WTC11 (cell line): Measurements from ENCODE around the gene CCDC12. TPM values are rescaled to one million over a fixed set of nuclear protein-coding genes. Genes with fewer than 3 reads are reported as not detected.

Experiments
- ATAC-seq: fragments of 200-7000 bp; cut with Tn5 transposase; 2 replicates; pipeline ENCODE4 v1.10.0; 2021; ENCODE audit warnings: mild to moderate bottlenecking, moderate library complexity
- CTCF ChIA-PET: fragments of 300-600 bp; sonication (Branson Sonifier 250); formaldehyde crosslinking; loops from one replicate; lab custom pipeline; 2021; ENCODE audit warnings: antibody characterized with exemption; lab: Charles Lee
- POLR2A ChIA-PET: fragments of 350-600 bp; sonication (Branson Sonifier 250); formaldehyde crosslinking; loops from one replicate; lab custom pipeline; 2021; ENCODE audit warnings: antibody characterized with exemption; lab: Charles Lee
- DNase-seq: peaks from one replicate; pipeline ENCODE4 v3.0.0; 2021; ENCODE audit warnings: low spot score
- H3K27ac Mint-ChIP-seq: 2 replicates; pipeline ENCODE4 v1.8.0; 2021; ENCODE audit warnings: mixed read lengths
- H3K27me3 Mint-ChIP-seq: 2 replicates; pipeline ENCODE4 v1.8.0; 2021; ENCODE audit warnings: low read depth, mild to moderate bottlenecking, moderate library complexity, mixed read lengths
- H3K36me3 Mint-ChIP-seq: 2 replicates; pipeline ENCODE4 v1.8.0; 2021; ENCODE audit warnings: mixed read lengths
- H3K4me1 Mint-ChIP-seq: 2 replicates; pipeline ENCODE4 v1.8.0; 2022; ENCODE audit warnings: mixed read lengths
- H3K4me3 Mint-ChIP-seq: 2 replicates; pipeline ENCODE4 v1.8.0; 2021; ENCODE audit warnings: mild to moderate bottlenecking, moderate library complexity, mixed read lengths
- H3K9me3 Mint-ChIP-seq: 2 replicates; pipeline ENCODE4 v1.8.0; 2021; ENCODE audit warnings: mixed read lengths
- ATF1 ChIP-seq: sonication (generic); formaldehyde crosslinking; IDR thresholded peaks from 2 replicates; pipeline ENCODE4 v1.8.1; 2023; ENCODE audit warnings: mild to moderate bottlenecking, moderate library complexity, missing genetic modification reagents
- ATF3 ChIP-seq: sonication (generic); formaldehyde crosslinking; conservative IDR thresholded peaks from 2 replicates; pipeline ENCODE4 v1.8.1; 2022; ENCODE audit warnings: mild to moderate bottlenecking, missing genetic modification reagents
- CDX4 ChIP-seq: fragments of 250-450 bp; sonication (Bioruptor Pico); IDR thresholded peaks from 2 replicates; pipeline ENCODE4 v1.9.0; 2021; ENCODE audit warnings: moderate library complexity, mild to moderate bottlenecking, inconsistent platforms, borderline replicate concordance
- CREM ChIP-seq: sonication (generic); formaldehyde crosslinking; IDR thresholded peaks from 2 replicates; pipeline ENCODE4 v1.8.1; 2022; ENCODE audit warnings: mild to moderate bottlenecking, missing genetic modification reagents, moderate library complexity
- E2F1 ChIP-seq: sonication (generic); formaldehyde crosslinking; IDR thresholded peaks from 2 replicates; pipeline ENCODE4 v1.8.0; 2022; ENCODE audit warnings: mild to moderate bottlenecking, missing genetic modification reagents
- E2F4 ChIP-seq: sonication (generic); formaldehyde crosslinking; IDR thresholded peaks from 2 replicates; pipeline ENCODE4 v1.8.1; 2022; ENCODE audit warnings: low read depth, mild to moderate bottlenecking, moderate library complexity, missing genetic modification reagents, borderline replicate concordance
- EMX1 ChIP-seq: fragments of 250-450 bp; sonication (Bioruptor Pico); IDR thresholded peaks from 2 replicates; pipeline ENCODE4 v1.8.0; 2021; ENCODE audit warnings: mild to moderate bottlenecking
- ETV6 ChIP-seq: sonication (generic); formaldehyde crosslinking; IDR thresholded peaks from 2 replicates; pipeline ENCODE4 v1.8.1; 2022; ENCODE audit warnings: mild to moderate bottlenecking, missing genetic modification reagents
- JUN ChIP-seq: sonication (generic); formaldehyde crosslinking; IDR thresholded peaks from 2 replicates; pipeline ENCODE4 v1.8.0; 2023; ENCODE audit warnings: mild to moderate bottlenecking, missing genetic modification reagents
- NR1H2 ChIP-seq: sonication (generic); formaldehyde crosslinking; IDR thresholded peaks from 2 replicates; pipeline ENCODE4 v1.9.0; 2021; ENCODE audit warnings: mild to moderate bottlenecking, moderate library complexity, missing genetic modification reagents
- NR3C1 ChIP-seq: sonication (generic); formaldehyde crosslinking; conservative IDR thresholded peaks from 2 replicates; pipeline ENCODE4 v1.8.1; 2023; ENCODE audit warnings: low read depth, mild to moderate bottlenecking, missing genetic modification reagents
- PRDM15 ChIP-seq: sonication (generic); formaldehyde crosslinking; IDR thresholded peaks from 2 replicates; pipeline ENCODE4 v1.8.0; 2022; ENCODE audit warnings: missing genetic modification reagents
- PRRX2 ChIP-seq: fragments of 250-450 bp; sonication (Bioruptor Pico); IDR thresholded peaks from 2 replicates; pipeline ENCODE4 v1.8.0; 2021; ENCODE audit warnings: mild to moderate bottlenecking
- SMAD4 ChIP-seq: sonication (generic); formaldehyde crosslinking; IDR thresholded peaks from 2 replicates; pipeline ENCODE4 v1.8.0; 2022; ENCODE audit warnings: mild to moderate bottlenecking, missing genetic modification reagents
- SP1 ChIP-seq: sonication (generic); formaldehyde crosslinking; conservative IDR thresholded peaks from 2 replicates; pipeline ENCODE4 v1.8.1; 2022; ENCODE audit warnings: missing genetic modification reagents
- STAT6 ChIP-seq: sonication (generic); formaldehyde crosslinking; conservative IDR thresholded peaks from 2 replicates; pipeline ENCODE4 v1.8.1; 2023; ENCODE audit warnings: mild to moderate bottlenecking, low read depth, missing genetic modification reagents, moderate library complexity
- TCF7 ChIP-seq: sonication (generic); formaldehyde crosslinking; IDR thresholded peaks from 2 replicates; pipeline ENCODE4 v1.8.0; 2022; ENCODE audit warnings: mild to moderate bottlenecking, low read depth, missing genetic modification reagents, moderate library complexity
- TEAD1 ChIP-seq: sonication (generic); formaldehyde crosslinking; IDR thresholded peaks from 2 replicates; pipeline ENCODE4 v1.8.0; 2022; ENCODE audit warnings: mild to moderate bottlenecking, missing genetic modification reagents
- TEAD4 ChIP-seq: sonication (generic); formaldehyde crosslinking; IDR thresholded peaks from 2 replicates; pipeline ENCODE4 v1.8.0; 2022; ENCODE audit warnings: mild to moderate bottlenecking, missing genetic modification reagents
- ZNF219 ChIP-seq: sonication (generic); formaldehyde crosslinking; IDR thresholded peaks from 2 replicates; pipeline ENCODE4 v1.8.0; 2023; ENCODE audit warnings: missing genetic modification reagents, mild to moderate bottlenecking, borderline replicate concordance
- total RNA-seq: library from RNA; stranded (reverse); gene quantifications from 3 replicates; pipeline ENCODE4 v1.2.3, GENCODE V29; 2021

CCDC12 gene
- total RNA-seq, 1 experiment from 2014 or later, result 59.1 TPM

- ChIA-PET POLR2A (no interaction called here), CTCF (interaction anchor here (1.4 kb wide), 1 partner anchor 13 kb away, joined by 3 read pairs; no protein-coding TSS in a partner anchor)
- H3K27me3 Mint-ChIP-seq, result no peaks in the 10 kb centered on the region
- H3K36me3 Mint-ChIP-seq, result peaks cover 2% of the 10 kb centered on the region; the same call in 1 of the 2 replicates
- ATAC-seq (no peak), DNase-seq (no peak)
- H3K4me1 Mint-ChIP-seq, result peaks cover 3% of the 10 kb centered on the region
- no peak for TF ChIP-seq ATF3 (CRISPR knock-in tag)
- no peaks in the 10 kb centered on the region for H3K9me3 Mint-ChIP-seq
- no peak overlapping the region for H3K4me3 Mint-ChIP-seq
- H3K27ac Mint-ChIP-seq, result no peak overlapping the region
These were observed 18.5 kb upstream of the CCDC12 start for GRCh38 chr3:46994801-46995731.

GRCh38 chr3:46993986-46994385 is 17.4 kb upstream of the CCDC12 start:
- Mint-ChIP-seq H3K9me3 (no peaks in the 10 kb centered on the region), H3K36me3 (peaks cover 4% of the 10 kb centered on the region; the same call in 1 of the 2 replicates), H3K4me1 (peaks cover 9% of the 10 kb centered on the region), H3K27me3 (no peaks in the 10 kb centered on the region), H3K27ac (no peak overlapping the region), H3K4me3 (no peak overlapping the region)
- ChIA-PET CTCF (interaction anchor here (1.1 to 2.8 kb wide), 4 partner anchors 9 to 70 kb away, joined by 3 to 9 read pairs (median 4); no protein-coding TSS in a partner anchor), POLR2A (interaction anchor here (0.5 kb wide), 1 partner anchor 338 kb away, joined by 3 read pairs; no protein-coding TSS in a partner anchor)
- TF ChIP-seq ATF1 (CRISPR knock-in tag) (no peak), ZNF219 (CRISPR knock-in tag) (no peak), ETV6 (no peak), CDX4 (CRISPR knock-in tag) (no peak), TCF7 (no peak), JUN (CRISPR knock-in tag) (no peak), PRDM15 (CRISPR knock-in tag) (no peak), PRRX2 (CRISPR knock-in tag) (no peak), SP1 (CRISPR knock-in tag) (no peak), E2F1 (CRISPR knock-in tag) (no peak), TEAD4 (CRISPR knock-in tag) (no peak)
- no peak for ATAC-seq
- DNase-seq, result no peak

GRCh38 chr3:46993292-46993691 is 16.7 kb upstream of the CCDC12 start:
- peaks cover 15% of the 10 kb centered on the region for H3K4me1 Mint-ChIP-seq
- TF ChIP-seq STAT6 (no peak), E2F4 (CRISPR knock-in tag) (no peak), E2F1 (CRISPR knock-in tag) (no peak), TEAD1 (CRISPR knock-in tag) (no peak), SMAD4 (CRISPR knock-in tag) (no peak), NR1H2 (CRISPR knock-in tag) (no peak), CREM (CRISPR knock-in tag) (no peak), NR3C1 (CRISPR knock-in tag) (no peak), EMX1 (CRISPR knock-in tag) (no peak)

More at GRCh38 chr3:46993292-46993691, 16.7 kb upstream of the CCDC12 start:
- ChIA-PET CTCF (interaction anchor here (1.1 to 2.8 kb wide), 3 partner anchors 9 to 70 kb away, joined by 4 to 9 read pairs (median 5); no protein-coding TSS in a partner anchor), POLR2A (no interaction called here)
- peaks cover 7% of the 10 kb centered on the region; the same call in 1 of the 2 replicates for H3K36me3 Mint-ChIP-seq
- H3K9me3 Mint-ChIP-seq, result no peaks in the 10 kb centered on the region
- DNase-seq (no peak), ATAC-seq (no peak)
- no peak overlapping the region for H3K27ac Mint-ChIP-seq
- no peak overlapping the region for H3K4me3 Mint-ChIP-seq
- no peaks in the 10 kb centered on the region for H3K27me3 Mint-ChIP-seq
